HepG2 (cell line): ENCODE results near the gene MPG. TPM values are rescaled to one million over a fixed set of nuclear protein-coding genes. Genes with fewer than 3 reads are reported as not detected.
A peak's percentile ranks its signal among the peaks of the same experiment; 100 is the strongest.

Source experiments
- CENPT ChIP-seq: sonication (generic); formaldehyde crosslinking; IDR thresholded peaks from 2 replicates; pipeline ENCODE4 v1.8.0; 2022; ENCODE audit warnings: low read depth, mild to moderate bottlenecking, moderate library complexity, missing genetic modification reagents
- CREB1 ChIP-seq, 2 experiments: fragments of 450-650 bp in 1 of 2; IDR thresholded peaks; 2 replicates each; pipeline ENCODE4 v1.6.1; 2016 to 2017; ENCODE audit warnings: control low read depth in 1 of 2, mild to moderate bottlenecking in 1 of 2, missing compliant biosample characterization in 1 of 2, missing genetic modification characterization in 1 of 2
- NCOA5 ChIP-seq: sonication (generic); formaldehyde crosslinking; IDR thresholded peaks from 2 replicates; pipeline ENCODE4 v1.4.0; 2020; ENCODE audit warnings: missing genetic modification reagents
- NFYC ChIP-seq: IDR thresholded peaks from 2 replicates; pipeline ENCODE4 v1.6.1; 2016; ENCODE audit warnings: missing genetic modification reagents, missing compliant biosample characterization
- RBM22 ChIP-seq: fragments of 200-400 bp; formaldehyde crosslinking; optimal IDR thresholded peaks from 2 replicates; pipeline ENCODE3; 2017; ENCODE audit warnings: mild to moderate bottlenecking, low read length, moderate library complexity
- SETDB1 ChIP-seq: sonication (generic); formaldehyde crosslinking; IDR thresholded peaks from 2 replicates; pipeline ENCODE4 v1.5.1; 2020; ENCODE audit warnings: missing genetic modification reagents, mild to moderate bottlenecking, borderline replicate concordance
- SP5 ChIP-seq: IDR thresholded peaks from 2 replicates; pipeline ENCODE4 v1.6.1; 2016; ENCODE audit warnings: low read depth, borderline replicate concordance
- THYN1 ChIP-seq: sonication (generic); formaldehyde crosslinking; IDR thresholded peaks from 2 replicates; pipeline ENCODE4 v1.8.1; 2023; ENCODE audit warnings: low read depth, mild to moderate bottlenecking, moderate library complexity, missing genetic modification reagents, borderline replicate concordance
- ZBTB1 ChIP-seq: sonication (generic); formaldehyde crosslinking; IDR thresholded peaks from 2 replicates; pipeline ENCODE4 v1.4.0; 2020; ENCODE audit warnings: missing genetic modification reagents, borderline replicate concordance
- ZNF644 ChIP-seq: IDR thresholded peaks from 2 replicates; pipeline ENCODE4 v1.6.1; 2016; ENCODE audit warnings: low read depth
- polyA plus RNA-seq, 8 experiments: library from polyadenylated mRNA; depleted of rRNA in 3 of 8; stranded (reverse) in 7 of 8; unstranded in 1 of 8; fragments of >200 nt; fragmentation: Illumina TruSeq in 4 of 8; extraction: Trizol in 4 of 8; gene quantifications; 2 replicates each; pipeline versions ENCODE4 v1.2.1 to v1.2.3, GENCODE V29; 2011 to 2016; ENCODE audit warnings: low read depth in 4 of 8, missing spikeins in 1 of 8, mixed read lengths in 1 of 8; ENCODE audit not compliant: insufficient read depth in 1 of 8
- total RNA-seq, 5 experiments: library from RNA; depleted of rRNA; stranded (reverse); fragments of >200 nt; fragmentation: Illumina TruSeq; extraction: Trizol; gene quantifications; 2 replicates each; pipeline ENCODE4 v1.2.3, GENCODE V29; 2016; ENCODE audit warnings: low read depth in 1 of 5
- TF ChIP-seq, protein P1 (sequence below): sonication (generic); formaldehyde crosslinking; conservative IDR thresholded peaks from 2 replicates; pipeline ENCODE4 v1.4.0; 2020; ENCODE audit warnings: mild to moderate bottlenecking, missing genetic modification reagents, moderate library complexity
- TF ChIP-seq, protein P2 (sequence below): sonication (generic); formaldehyde crosslinking; IDR thresholded peaks from 2 replicates; pipeline ENCODE4 v1.9.0; 2021; ENCODE audit warnings: mild to moderate bottlenecking, missing genetic modification reagents
- TF ChIP-seq, protein P3 (sequence below): sonication (generic); formaldehyde crosslinking; IDR thresholded peaks from 2 replicates; pipeline ENCODE4 v1.4.0; 2020; ENCODE audit warnings: missing genetic modification reagents, borderline replicate concordance
- TF ChIP-seq, protein P4 (sequence below): sonication (generic); formaldehyde crosslinking; conservative IDR thresholded peaks from 2 replicates; pipeline ENCODE4 v1.4.0; 2020; ENCODE audit warnings: missing genetic modification reagents
- TF ChIP-seq, protein P5 (sequence below): sonication (generic); formaldehyde crosslinking; conservative IDR thresholded peaks from 2 replicates; pipeline ENCODE4 v1.4.0; 2020; ENCODE audit warnings: missing genetic modification reagents

MPG gene
- total and polyA plus RNA-seq, 2 of the 13 experiments (the other 11 are each of a cell fraction or from before 2014, with no cell fraction given) = 59.1 to 62.5 TPM

DNA sequence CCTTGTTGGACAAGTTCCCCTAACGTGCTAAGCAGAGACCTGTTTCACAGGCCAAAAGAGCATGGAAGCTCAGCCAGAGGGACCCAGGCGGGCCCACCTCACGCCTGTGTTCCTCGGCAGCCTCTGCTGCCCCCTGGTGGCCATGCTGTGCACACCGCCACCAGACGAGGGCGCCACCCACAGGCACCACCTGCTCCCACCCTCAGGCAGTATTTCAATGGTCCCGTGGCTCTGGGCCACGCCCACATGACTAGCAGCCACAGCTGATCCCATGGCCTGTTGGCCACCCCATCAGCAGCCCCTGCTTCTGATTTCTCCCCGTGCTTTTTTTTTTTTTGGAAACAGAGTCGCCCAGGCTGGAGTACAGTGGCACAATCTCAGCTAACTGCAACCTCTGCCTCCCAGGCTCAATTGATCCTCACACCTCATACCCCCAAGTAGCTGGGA lies 18.9 kb downstream of the MPG start (continued):
- TF ChIP-seq THYN1 (CRISPR knock-in tag) (no peak), CREB1 (IDR thresholded peaks at IDR 0.05) (no peak), CREB1 (CRISPR knock-in tag; IDR thresholded peaks at IDR 0.05) (no peak), NFYC (CRISPR knock-in tag) (no peak), ZBTB1 (CRISPR knock-in tag) (no peak), RBM22 (no peak), SP5 (CRISPR knock-in tag) (peak; percentile 75), SETDB1 (CRISPR knock-in tag) (no peak), ZNF644 (CRISPR knock-in tag) (no peak), NCOA5 (CRISPR knock-in tag) (no peak), CENPT (no peak)
- TF ChIP-seq, protein P1, sequence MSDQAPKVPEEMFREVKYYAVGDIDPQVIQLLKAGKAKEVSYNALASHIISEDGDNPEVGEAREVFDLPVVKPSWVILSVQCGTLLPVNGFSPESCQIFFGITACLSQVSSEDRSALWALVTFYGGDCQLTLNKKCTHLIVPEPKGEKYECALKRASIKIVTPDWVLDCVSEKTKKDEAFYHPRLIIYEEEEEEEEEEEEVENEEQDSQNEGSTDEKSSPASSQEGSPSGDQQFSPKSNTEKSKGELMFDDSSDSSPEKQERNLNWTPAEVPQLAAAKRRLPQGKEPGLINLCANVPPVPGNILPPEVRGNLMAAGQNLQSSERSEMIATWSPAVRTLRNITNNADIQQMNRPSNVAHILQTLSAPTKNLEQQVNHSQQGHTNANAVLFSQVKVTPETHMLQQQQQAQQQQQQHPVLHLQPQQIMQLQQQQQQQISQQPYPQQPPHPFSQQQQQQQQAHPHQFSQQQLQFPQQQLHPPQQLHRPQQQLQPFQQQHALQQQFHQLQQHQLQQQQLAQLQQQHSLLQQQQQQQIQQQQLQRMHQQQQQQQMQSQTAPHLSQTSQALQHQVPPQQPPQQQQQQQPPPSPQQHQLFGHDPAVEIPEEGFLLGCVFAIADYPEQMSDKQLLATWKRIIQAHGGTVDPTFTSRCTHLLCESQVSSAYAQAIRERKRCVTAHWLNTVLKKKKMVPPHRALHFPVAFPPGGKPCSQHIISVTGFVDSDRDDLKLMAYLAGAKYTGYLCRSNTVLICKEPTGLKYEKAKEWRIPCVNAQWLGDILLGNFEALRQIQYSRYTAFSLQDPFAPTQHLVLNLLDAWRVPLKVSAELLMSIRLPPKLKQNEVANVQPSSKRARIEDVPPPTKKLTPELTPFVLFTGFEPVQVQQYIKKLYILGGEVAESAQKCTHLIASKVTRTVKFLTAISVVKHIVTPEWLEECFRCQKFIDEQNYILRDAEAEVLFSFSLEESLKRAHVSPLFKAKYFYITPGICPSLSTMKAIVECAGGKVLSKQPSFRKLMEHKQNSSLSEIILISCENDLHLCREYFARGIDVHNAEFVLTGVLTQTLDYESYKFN (CRISPR knock-in tag) = no peak
- TF ChIP-seq, protein P2, sequence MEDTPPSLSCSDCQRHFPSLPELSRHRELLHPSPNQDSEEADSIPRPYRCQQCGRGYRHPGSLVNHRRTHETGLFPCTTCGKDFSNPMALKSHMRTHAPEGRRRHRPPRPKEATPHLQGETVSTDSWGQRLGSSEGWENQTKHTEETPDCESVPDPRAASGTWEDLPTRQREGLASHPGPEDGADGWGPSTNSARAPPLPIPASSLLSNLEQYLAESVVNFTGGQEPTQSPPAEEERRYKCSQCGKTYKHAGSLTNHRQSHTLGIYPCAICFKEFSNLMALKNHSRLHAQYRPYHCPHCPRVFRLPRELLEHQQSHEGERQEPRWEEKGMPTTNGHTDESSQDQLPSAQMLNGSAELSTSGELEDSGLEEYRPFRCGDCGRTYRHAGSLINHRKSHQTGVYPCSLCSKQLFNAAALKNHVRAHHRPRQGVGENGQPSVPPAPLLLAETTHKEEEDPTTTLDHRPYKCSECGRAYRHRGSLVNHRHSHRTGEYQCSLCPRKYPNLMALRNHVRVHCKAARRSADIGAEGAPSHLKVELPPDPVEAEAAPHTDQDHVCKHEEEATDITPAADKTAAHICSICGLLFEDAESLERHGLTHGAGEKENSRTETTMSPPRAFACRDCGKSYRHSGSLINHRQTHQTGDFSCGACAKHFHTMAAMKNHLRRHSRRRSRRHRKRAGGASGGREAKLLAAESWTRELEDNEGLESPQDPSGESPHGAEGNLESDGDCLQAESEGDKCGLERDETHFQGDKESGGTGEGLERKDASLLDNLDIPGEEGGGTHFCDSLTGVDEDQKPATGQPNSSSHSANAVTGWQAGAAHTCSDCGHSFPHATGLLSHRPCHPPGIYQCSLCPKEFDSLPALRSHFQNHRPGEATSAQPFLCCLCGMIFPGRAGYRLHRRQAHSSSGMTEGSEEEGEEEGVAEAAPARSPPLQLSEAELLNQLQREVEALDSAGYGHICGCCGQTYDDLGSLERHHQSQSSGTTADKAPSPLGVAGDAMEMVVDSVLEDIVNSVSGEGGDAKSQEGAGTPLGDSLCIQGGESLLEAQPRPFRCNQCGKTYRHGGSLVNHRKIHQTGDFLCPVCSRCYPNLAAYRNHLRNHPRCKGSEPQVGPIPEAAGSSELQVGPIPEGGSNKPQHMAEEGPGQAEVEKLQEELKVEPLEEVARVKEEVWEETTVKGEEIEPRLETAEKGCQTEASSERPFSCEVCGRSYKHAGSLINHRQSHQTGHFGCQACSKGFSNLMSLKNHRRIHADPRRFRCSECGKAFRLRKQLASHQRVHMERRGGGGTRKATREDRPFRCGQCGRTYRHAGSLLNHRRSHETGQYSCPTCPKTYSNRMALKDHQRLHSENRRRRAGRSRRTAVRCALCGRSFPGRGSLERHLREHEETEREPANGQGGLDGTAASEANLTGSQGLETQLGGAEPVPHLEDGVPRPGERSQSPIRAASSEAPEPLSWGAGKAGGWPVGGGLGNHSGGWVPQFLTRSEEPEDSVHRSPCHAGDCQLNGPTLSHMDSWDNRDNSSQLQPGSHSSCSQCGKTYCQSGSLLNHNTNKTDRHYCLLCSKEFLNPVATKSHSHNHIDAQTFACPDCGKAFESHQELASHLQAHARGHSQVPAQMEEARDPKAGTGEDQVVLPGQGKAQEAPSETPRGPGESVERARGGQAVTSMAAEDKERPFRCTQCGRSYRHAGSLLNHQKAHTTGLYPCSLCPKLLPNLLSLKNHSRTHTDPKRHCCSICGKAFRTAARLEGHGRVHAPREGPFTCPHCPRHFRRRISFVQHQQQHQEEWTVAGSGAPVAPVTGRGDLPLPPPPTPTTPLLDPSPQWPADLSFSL (CRISPR knock-in tag) = no peak
- TF ChIP-seq, protein P3, sequence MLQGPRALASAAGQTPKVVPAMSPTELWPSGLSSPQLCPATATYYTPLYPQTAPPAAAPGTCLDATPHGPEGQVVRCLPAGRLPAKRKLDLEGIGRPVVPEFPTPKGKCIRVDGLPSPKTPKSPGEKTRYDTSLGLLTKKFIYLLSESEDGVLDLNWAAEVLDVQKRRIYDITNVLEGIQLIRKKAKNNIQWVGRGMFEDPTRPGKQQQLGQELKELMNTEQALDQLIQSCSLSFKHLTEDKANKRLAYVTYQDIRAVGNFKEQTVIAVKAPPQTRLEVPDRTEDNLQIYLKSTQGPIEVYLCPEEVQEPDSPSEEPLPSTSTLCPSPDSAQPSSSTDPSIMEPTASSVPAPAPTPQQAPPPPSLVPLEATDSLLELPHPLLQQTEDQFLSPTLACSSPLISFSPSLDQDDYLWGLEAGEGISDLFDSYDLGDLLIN (CRISPR knock-in tag) = no peak
- TF ChIP-seq, protein P4, sequence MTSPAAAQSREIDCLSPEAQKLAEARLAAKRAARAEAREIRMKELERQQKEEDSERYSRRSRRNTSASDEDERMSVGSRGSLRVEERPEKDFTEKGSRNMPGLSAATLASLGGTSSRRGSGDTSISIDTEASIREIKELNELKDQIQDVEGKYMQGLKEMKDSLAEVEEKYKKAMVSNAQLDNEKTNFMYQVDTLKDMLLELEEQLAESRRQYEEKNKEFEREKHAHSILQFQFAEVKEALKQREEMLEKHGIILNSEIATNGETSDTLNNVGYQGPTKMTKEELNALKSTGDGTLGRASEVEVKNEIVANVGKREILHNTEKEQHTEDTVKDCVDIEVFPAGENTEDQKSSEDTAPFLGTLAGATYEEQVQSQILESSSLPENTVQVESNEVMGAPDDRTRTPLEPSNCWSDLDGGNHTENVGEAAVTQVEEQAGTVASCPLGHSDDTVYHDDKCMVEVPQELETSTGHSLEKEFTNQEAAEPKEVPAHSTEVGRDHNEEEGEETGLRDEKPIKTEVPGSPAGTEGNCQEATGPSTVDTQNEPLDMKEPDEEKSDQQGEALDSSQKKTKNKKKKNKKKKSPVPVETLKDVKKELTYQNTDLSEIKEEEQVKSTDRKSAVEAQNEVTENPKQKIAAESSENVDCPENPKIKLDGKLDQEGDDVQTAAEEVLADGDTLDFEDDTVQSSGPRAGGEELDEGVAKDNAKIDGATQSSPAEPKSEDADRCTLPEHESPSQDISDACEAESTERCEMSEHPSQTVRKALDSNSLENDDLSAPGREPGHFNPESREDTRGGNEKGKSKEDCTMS (CRISPR knock-in tag) = no peak
- TF ChIP-seq, protein P5, sequence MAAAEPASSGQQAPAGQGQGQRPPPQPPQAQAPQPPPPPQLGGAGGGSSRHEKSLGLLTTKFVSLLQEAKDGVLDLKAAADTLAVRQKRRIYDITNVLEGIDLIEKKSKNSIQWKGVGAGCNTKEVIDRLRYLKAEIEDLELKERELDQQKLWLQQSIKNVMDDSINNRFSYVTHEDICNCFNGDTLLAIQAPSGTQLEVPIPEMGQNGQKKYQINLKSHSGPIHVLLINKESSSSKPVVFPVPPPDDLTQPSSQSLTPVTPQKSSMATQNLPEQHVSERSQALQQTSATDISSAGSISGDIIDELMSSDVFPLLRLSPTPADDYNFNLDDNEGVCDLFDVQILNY (CRISPR knock-in tag) = no peak
